DND-41 (cell line): ENCODE results near the gene ARHGAP6.

Source experiments
- CTCF ChIP-seq: IDR thresholded peaks from 2 replicates; pipeline ENCODE4 v1.5.1; 2012; ENCODE audit warnings: borderline replicate concordance, low read length, moderate library complexity, mild to moderate bottlenecking; ENCODE audit not compliant: poor library complexity, severe bottlenecking; ENCODE audit errors: extremely low read depth
- EZH2 ChIP-seq: IDR thresholded peaks from 3 replicates; pipeline ENCODE4 v1.6.1; 2012; ENCODE audit warnings: borderline replicate concordance, low read depth, mild to moderate bottlenecking, moderate library complexity, low read length, inconsistent platforms; ENCODE audit not compliant: severe bottlenecking

- TF ChIP-seq CTCF: no peak
- no peak for TF ChIP-seq EZH2
Measured at GRCh38 chrX:11462136-11462535, 203.6 kb downstream of the ARHGAP6 start.
